Gastrocnemius medialis (tissue), 4 donors: ENCODE results near the gene AK1.

Experiments
- CTCF ChIP-seq, 5 experiments: fragments of 450-650 bp in 3 of 5; fragments of 200-600 bp in 2 of 5; sonication (generic) in 2 of 5; IDR thresholded peaks in 4 of 5; conservative IDR thresholded peaks in 1 of 5; 1 replicate in 4 of 5; 2 replicates in 1 of 5; pipeline ENCODE4 v1.5.1; 2016 to 2019; ENCODE audit warnings: antibody characterized with exemption in 5 of 5, mild to moderate bottlenecking in 3 of 5, moderate library complexity in 3 of 5
- POLR2A ChIP-seq, 2 donors: fragments of 450-650 bp; IDR thresholded peaks; one replicate each; pipeline ENCODE4 v1.6.1; 2017; ENCODE audit warnings: antibody characterized with exemption in 2 of 2, mild to moderate bottlenecking in 2 of 2, moderate library complexity in 2 of 2

- TF ChIP-seq CTCF (IDR thresholded peaks at IDR 0.05 in 4 of 5, conservative IDR thresholded peaks at IDR 0.05 in 1 of 5) (no peak), POLR2A (IDR thresholded peaks at IDR 0.05) (no peak)
These were observed 20.8 kb downstream of the AK1 start for GRCh38 chr9:127856729-127857116.
